ENCODE results near the gene DUSP16. TPM values are rescaled to one million over a fixed set of nuclear protein-coding genes. Genes with fewer than 3 reads are reported as not detected.

The DUSP16 gene
- total and polyA plus RNA-seq, 4 experiments from 2014 or later, result 16.8 to 125 (median 72.5) TPM

- no peak overlapping the region for H3K27ac ChIP-seq (ENCODE audit: low read depth, low read length)
- H3K4me3 ChIP-seq (ENCODE audit: low read length in 2 of 2), result no peak overlapping the region
- ChIA-PET POLR2A (ENCODE audit: partially characterized antibody) (no interaction called here), CTCF (ENCODE audit: partially characterized antibody) (interaction anchor here (1.1 to 1.5 kb wide), 2 partner anchors 131 to 229 kb away, joined by 3 to 4 read pairs; no protein-coding TSS in a partner anchor)
- intact Hi-C loops (cut with micrococcal nuclease), result no loop called here
- no peaks in the 10 kb centered on the region for H3K27me3 ChIP-seq (ENCODE audit: insufficient read depth, low read length)
- Mint-ChIP-seq H3K4me1 (peaks cover 30 to 52% (median 43%) of the 10 kb centered on the region in 4 donors), H3K4me3 (peak overlapping the region in 1 of 8 donors; percentile 3), H3K27ac (peak overlapping the region in 6 of 7 donors; percentile 18 to 76 (median 59)), H3K27me3 (no peaks in the 10 kb centered on the region), H3K9me3 (no peaks in the 10 kb centered on the region), H3K36me3 (peaks cover 18 to 29% of the 10 kb centered on the region in 2 donors)
- DNase-seq, result no peak
- H3K36me3 ChIP-seq (ENCODE audit: insufficient read depth, low read length), result no peaks in the 10 kb centered on the region
- no peaks in the 10 kb centered on the region for H3K9me3 ChIP-seq (ENCODE audit: control insufficient read depth in 1 of 2, low read length in 2 of 2)
- H3K4me1 ChIP-seq (ENCODE audit: insufficient read depth, low read length), result peaks cover 64% of the 10 kb centered on the region
Measured at GRCh38 chr12:12508612-12509011, 54.1 kb downstream of the DUSP16 start.

- H3K36me3 Mint-ChIP-seq, result peaks cover 18 to 25% of the 10 kb centered on the region in 2 donors
- peaks cover 64% of the 10 kb centered on the region for H3K4me1 ChIP-seq (ENCODE audit: insufficient read depth, low read length)
- no peaks in the 10 kb centered on the region for H3K36me3 ChIP-seq (ENCODE audit: insufficient read depth, low read length)
- POLR2A ChIA-PET (ENCODE audit: partially characterized antibody), result interaction anchor here (0.7 to 4.3 kb wide), 8 partner anchors 9 to 190 kb away, joined by 3 to 22 read pairs (median 4); partner anchors contain the start of gene DUSP16
- H3K9me3 ChIP-seq (ENCODE audit: control insufficient read depth in 1 of 2, low read length in 2 of 2), result no peaks in the 10 kb centered on the region
- no peak for DNase-seq
- no peak overlapping the region for H3K4me3 ChIP-seq (ENCODE audit: low read length in 2 of 2)
- H3K27ac Mint-ChIP-seq, result peak overlapping the region in 5 of 7 donors; percentile 78 to 95 (median 94)
- peaks cover 0 to 2% (median 0%) of the 10 kb centered on the region in 8 donors for H3K9me3 Mint-ChIP-seq
- peaks cover 44 to 66% (median 53%) of the 10 kb centered on the region in 4 donors for H3K4me1 Mint-ChIP-seq
- no peaks in the 10 kb centered on the region for H3K27me3 ChIP-seq (ENCODE audit: insufficient read depth, low read length)
- CTCF ChIA-PET (ENCODE audit: partially characterized antibody), result interaction anchor here (1.3 to 5.3 kb wide), 3 partner anchors 32 to 130 kb away, joined by 3 to 74 read pairs (median 6); partner anchors contain the start of gene DUSP16
- H3K4me3 Mint-ChIP-seq, result peak overlapping the region in 4 of 8 donors; percentile 52 to 84 (median 70)
- intact Hi-C loops (cut with micrococcal nuclease), result no loop called here
- H3K27me3 Mint-ChIP-seq, result no peaks in the 10 kb centered on the region
- no peak overlapping the region for H3K27ac ChIP-seq (ENCODE audit: low read depth, low read length)
Measured at GRCh38 chr12:12507121-12507520, 55.5 kb downstream of the DUSP16 start.

- no peak overlapping the region for H3K4me3 ChIP-seq (ENCODE audit: low read length in 2 of 2)
- peak overlapping the region in 7 of 8 donors; percentile 39 to 84 (median 73) for H3K4me3 Mint-ChIP-seq
- H3K36me3 Mint-ChIP-seq, result peaks cover 18 to 25% of the 10 kb centered on the region in 2 donors
- POLR2A ChIA-PET (ENCODE audit: partially characterized antibody), result interaction anchor here (0.7 to 4.3 kb wide), 13 partner anchors 10 to 231 kb away, joined by 3 to 22 read pairs (median 3); partner anchors contain the start of gene DUSP16
- peaks cover 47 to 70% (median 55%) of the 10 kb centered on the region in 4 donors for H3K4me1 Mint-ChIP-seq
- H3K27ac Mint-ChIP-seq, result peak overlapping the region; percentile 54 to 95 (median 90)
- intact Hi-C loops (cut with micrococcal nuclease), result no loop called here
- no peaks in the 10 kb centered on the region for H3K27me3 Mint-ChIP-seq
- no peak for DNase-seq
- CTCF ChIA-PET (ENCODE audit: partially characterized antibody), result interaction anchor here (0.6 to 5.3 kb wide), 5 partner anchors 10 to 160 kb away, joined by 3 to 74 read pairs (median 4); partner anchors contain the start of gene DUSP16
- H3K4me1 ChIP-seq (ENCODE audit: insufficient read depth, low read length), result peaks cover 62% of the 10 kb centered on the region
- no peaks in the 10 kb centered on the region for H3K9me3 ChIP-seq (ENCODE audit: control insufficient read depth in 1 of 2, low read length in 2 of 2)
- H3K9me3 Mint-ChIP-seq, result peaks cover 0 to 2% (median 0%) of the 10 kb centered on the region in 8 donors
- H3K27me3 ChIP-seq (ENCODE audit: insufficient read depth, low read length), result no peaks in the 10 kb centered on the region
- peak overlapping the region; percentile 48 for H3K27ac ChIP-seq (ENCODE audit: low read depth, low read length)
- H3K36me3 ChIP-seq (ENCODE audit: insufficient read depth, low read length), result no peaks in the 10 kb centered on the region
Measured at GRCh38 chr12:12506496-12506890, 56.2 kb downstream of the DUSP16 start.

- peaks cover 65% of the 10 kb centered on the region for H3K4me1 ChIP-seq (ENCODE audit: insufficient read depth, low read length)
- H3K4me1 Mint-ChIP-seq, result peaks cover 53 to 77% (median 61%) of the 10 kb centered on the region in 4 donors
- POLR2A ChIA-PET (ENCODE audit: partially characterized antibody), result interaction anchor here (0.7 to 4.5 kb wide), 20 partner anchors 11 to 231 kb away, joined by 3 to 48 read pairs (median 4); partner anchors contain the start of gene DUSP16
- peak in 4 of 5 donors; percentile 28 to 42 (median 32) for DNase-seq
- H3K27ac ChIP-seq (ENCODE audit: low read depth, low read length), result peak overlapping the region; percentile 48
- CTCF ChIA-PET (ENCODE audit: partially characterized antibody), result interaction anchor here (0.5 to 5.3 kb wide), 8 partner anchors 11 to 191 kb away, joined by 3 to 74 read pairs (median 5); no protein-coding TSS in a partner anchor
- peak overlapping the region in 7 of 8 donors; percentile 37 to 84 (median 73) for H3K4me3 Mint-ChIP-seq
- H3K4me3 ChIP-seq (ENCODE audit: low read length in 2 of 2), result no peak overlapping the region
- no peaks in the 10 kb centered on the region for H3K9me3 ChIP-seq (ENCODE audit: control insufficient read depth in 1 of 2, low read length in 2 of 2)
- peaks cover 0 to 2% (median 0%) of the 10 kb centered on the region in 8 donors for H3K9me3 Mint-ChIP-seq
- intact Hi-C loops (cut with micrococcal nuclease), result no loop called here
- H3K27me3 ChIP-seq (ENCODE audit: insufficient read depth, low read length), result no peaks in the 10 kb centered on the region
- H3K36me3 Mint-ChIP-seq, result peaks cover 24 to 28% of the 10 kb centered on the region in 2 donors
- no peaks in the 10 kb centered on the region for H3K27me3 Mint-ChIP-seq
- peak overlapping the region; percentile 66 to 95 (median 90) for H3K27ac Mint-ChIP-seq
- no peaks in the 10 kb centered on the region for H3K36me3 ChIP-seq (ENCODE audit: insufficient read depth, low read length)
Measured at GRCh38 chr12:12505544-12506495, 56.8 kb downstream of the DUSP16 start.

GRCh38 chr12:12503384-12504078 is 59.1 kb downstream of the DUSP16 start:
- Histone ChIP-seq H3K27me3 (ENCODE audit: insufficient read depth, low read length) (no peaks in the 10 kb centered on the region), H3K4me3 (ENCODE audit: low read length in 2 of 2) (no peak overlapping the region), H3K9me3 (ENCODE audit: control insufficient read depth in 1 of 2, low read length in 2 of 2) (no peaks in the 10 kb centered on the region), H3K27ac (ENCODE audit: low read depth, low read length) (peak overlapping the region; percentile 50), H3K4me1 (ENCODE audit: insufficient read depth, low read length) (peaks cover 81% of the 10 kb centered on the region), H3K36me3 (ENCODE audit: insufficient read depth, low read length) (no peaks in the 10 kb centered on the region)
- peak overlapping the region; percentile 85 to 99 (median 98) for H3K27ac Mint-ChIP-seq
- peak; percentile 46 to 61 (median 51) for DNase-seq
- peak overlapping the region in 7 of 8 donors; percentile 72 to 83 (median 80) for H3K4me3 Mint-ChIP-seq
- peaks cover 0 to 2% (median 0%) of the 10 kb centered on the region in 8 donors for H3K9me3 Mint-ChIP-seq
- H3K27me3 Mint-ChIP-seq, result no peaks in the 10 kb centered on the region
- H3K36me3 Mint-ChIP-seq, result peaks cover 25 to 28% of the 10 kb centered on the region in 2 donors
- intact Hi-C loops (cut with micrococcal nuclease), result loop anchor here (1.0 to 5.0 kb wide), 6 partner anchors 29 to 233 kb away; no protein-coding TSS in a partner anchor
- ChIA-PET CTCF (ENCODE audit: partially characterized antibody) (interaction anchor here (0.5 to 5.3 kb wide), 32 partner anchors 13 to 470 kb away, joined by 3 to 74 read pairs (median 3); partner anchors contain the start of gene DUSP16), POLR2A (ENCODE audit: partially characterized antibody) (interaction anchor here (0.6 to 4.5 kb wide), 23 partner anchors 8 to 774 kb away, joined by 3 to 48 read pairs (median 4); partner anchors contain the start of gene BORCS5)
- peaks cover 55 to 80% (median 69%) of the 10 kb centered on the region in 4 donors for H3K4me1 Mint-ChIP-seq

- H3K36me3 Mint-ChIP-seq, result peaks cover 22 to 23% of the 10 kb centered on the region in 2 donors
- no peaks in the 10 kb centered on the region for H3K27me3 ChIP-seq (ENCODE audit: insufficient read depth, low read length)
- ChIA-PET POLR2A (ENCODE audit: partially characterized antibody) (interaction anchor here (0.7 to 4.5 kb wide), 14 partner anchors 13 to 234 kb away, joined by 3 to 48 read pairs (median 6); no protein-coding TSS in a partner anchor), CTCF (ENCODE audit: partially characterized antibody) (interaction anchor here (1.0 to 5.3 kb wide), 13 partner anchors 12 to 234 kb away, joined by 3 to 74 read pairs (median 4); partner anchors contain the start of gene DUSP16)
- DNase-seq, result peak; percentile 40 to 59 (median 57)
- no peaks in the 10 kb centered on the region for H3K27me3 Mint-ChIP-seq
- H3K4me1 Mint-ChIP-seq, result peaks cover 50 to 77% (median 64%) of the 10 kb centered on the region in 4 donors
- no peak overlapping the region for H3K4me3 ChIP-seq (ENCODE audit: low read length in 2 of 2)
- peaks cover 81% of the 10 kb centered on the region for H3K4me1 ChIP-seq (ENCODE audit: insufficient read depth, low read length)
- H3K27ac ChIP-seq (ENCODE audit: low read depth, low read length), result peak overlapping the region; percentile 50
- no peaks in the 10 kb centered on the region for H3K9me3 ChIP-seq (ENCODE audit: control insufficient read depth in 1 of 2, low read length in 2 of 2)
- no peaks in the 10 kb centered on the region for H3K36me3 ChIP-seq (ENCODE audit: insufficient read depth, low read length)
- intact Hi-C loops (cut with micrococcal nuclease), result loop anchor here (1.0 to 5.0 kb wide), 7 partner anchors 20 to 234 kb away; no protein-coding TSS in a partner anchor
- H3K9me3 Mint-ChIP-seq, result peaks cover 0 to 2% (median 0%) of the 10 kb centered on the region in 8 donors
- peak overlapping the region; percentile 85 to 99 (median 98) for H3K27ac Mint-ChIP-seq
- H3K4me3 Mint-ChIP-seq, result peak overlapping the region; percentile 72 to 91 (median 81)
Measured at GRCh38 chr12:12502815-12503151, 59.9 kb downstream of the DUSP16 start.
